HepG2 (cell line): Measurements from ENCODE around the gene CYP2U1. TPM values are rescaled to one million over a fixed set of nuclear protein-coding genes. Genes with fewer than 3 reads are reported as not detected.
A peak's percentile ranks its signal among the peaks of the same experiment; 100 is the strongest.

Experiments used
- AGO1 ChIP-seq: fragments of 200-400 bp; formaldehyde crosslinking; IDR thresholded peaks from 2 replicates; pipeline ENCODE4 v1.6.1; 2017; ENCODE audit warnings: mild to moderate bottlenecking, low read depth, low read length, moderate library complexity; ENCODE audit not compliant: poor library complexity, severe bottlenecking
- ASH2L ChIP-seq: fragments of 300-600, 200-600 bp; sonication (generic); IDR thresholded peaks from 2 replicates; pipeline ENCODE4 v1.7.0; 2017; ENCODE audit warnings: low read depth, mild to moderate bottlenecking, moderate library complexity, mixed read lengths, low read length; ENCODE audit not compliant: insufficient read length
- BCL3 ChIP-seq: sonication (generic); formaldehyde crosslinking; IDR thresholded peaks from 2 replicates; pipeline ENCODE4 v1.5.1; 2020; ENCODE audit warnings: mild to moderate bottlenecking, missing genetic modification reagents, moderate library complexity
- DMTF1 ChIP-seq: sonication (generic); formaldehyde crosslinking; IDR thresholded peaks from 2 replicates; pipeline ENCODE4 v1.4.0; 2020; ENCODE audit warnings: mild to moderate bottlenecking, missing genetic modification reagents
- GABPB1 ChIP-seq: IDR thresholded peaks from 2 replicates; pipeline ENCODE4 v1.6.1; 2016; ENCODE audit warnings: mild to moderate bottlenecking, missing genetic modification reagents, moderate library complexity, missing compliant biosample characterization
- MEIS1 ChIP-seq: sonication (generic); formaldehyde crosslinking; IDR thresholded peaks from 2 replicates; pipeline ENCODE4 v1.9.0; 2021; ENCODE audit warnings: mild to moderate bottlenecking, missing genetic modification reagents, moderate library complexity, borderline replicate concordance
- NR1H2 ChIP-seq: sonication (generic); formaldehyde crosslinking; IDR thresholded peaks from 2 replicates; pipeline ENCODE4 v1.8.1; 2022; ENCODE audit warnings: low read depth, missing genetic modification reagents, borderline replicate concordance
- ONECUT2 ChIP-seq: sonication (generic); formaldehyde crosslinking; IDR thresholded peaks from 2 replicates; pipeline ENCODE4 v1.4.0; 2020; ENCODE audit warnings: missing genetic modification reagents
- RARA ChIP-seq: IDR thresholded peaks from 2 replicates; pipeline ENCODE4 v1.6.1; 2016; ENCODE audit warnings: missing genetic modification reagents, missing compliant biosample characterization
- RERE ChIP-seq: IDR thresholded peaks from 2 replicates; pipeline ENCODE4 v1.6.1; 2016; ENCODE audit warnings: low read depth, missing genetic modification reagents, missing compliant biosample characterization
- SETDB1 ChIP-seq: sonication (generic); formaldehyde crosslinking; IDR thresholded peaks from 2 replicates; pipeline ENCODE4 v1.5.1; 2020; ENCODE audit warnings: missing genetic modification reagents, mild to moderate bottlenecking, borderline replicate concordance
- SNAI1 ChIP-seq: sonication (generic); formaldehyde crosslinking; IDR thresholded peaks from 2 replicates; pipeline ENCODE4 v1.5.0; 2020; ENCODE audit warnings: mild to moderate bottlenecking, missing genetic modification reagents, borderline replicate concordance
- ZBTB7B ChIP-seq: sonication (generic); formaldehyde crosslinking; IDR thresholded peaks from 2 replicates; pipeline ENCODE4 v1.4.0; 2020; ENCODE audit warnings: missing genetic modification reagents
- ZNF160 ChIP-seq: sonication (generic); formaldehyde crosslinking; IDR thresholded peaks from 2 replicates; pipeline ENCODE4 v1.8.0; 2022; ENCODE audit warnings: mild to moderate bottlenecking, inconsistent platforms, missing genetic modification reagents
- ZNF260 ChIP-seq: sonication (generic); formaldehyde crosslinking; IDR thresholded peaks from 2 replicates; pipeline ENCODE4 v1.4.0; 2020; ENCODE audit warnings: missing genetic modification reagents, low read depth, mild to moderate bottlenecking, borderline replicate concordance
- ZNF264 ChIP-seq: sonication (generic); formaldehyde crosslinking; IDR thresholded peaks from 2 replicates; pipeline ENCODE4 v1.4.0; 2020; ENCODE audit warnings: missing genetic modification reagents
- ZNF598 ChIP-seq: sonication (generic); formaldehyde crosslinking; IDR thresholded peaks from 2 replicates; pipeline ENCODE4 v1.5.1; 2020; ENCODE audit warnings: mild to moderate bottlenecking, missing genetic modification reagents, borderline replicate concordance
- ZNF703 ChIP-seq: sonication (generic); formaldehyde crosslinking; IDR thresholded peaks from 2 replicates; pipeline ENCODE4 v1.5.1; 2020; ENCODE audit warnings: missing genetic modification reagents, mild to moderate bottlenecking, moderate library complexity, borderline replicate concordance
- ZNF782 ChIP-seq: sonication (generic); formaldehyde crosslinking; IDR thresholded peaks from 2 replicates; pipeline ENCODE4 v1.4.0; 2020; ENCODE audit warnings: missing genetic modification reagents, mild to moderate bottlenecking, borderline replicate concordance
- polyA plus RNA-seq, 8 experiments: library from polyadenylated mRNA; depleted of rRNA in 3 of 8; stranded (reverse) in 7 of 8; unstranded in 1 of 8; fragments of >200 nt; fragmentation: Illumina TruSeq in 4 of 8; extraction: Trizol in 4 of 8; gene quantifications; 2 replicates each; pipeline versions ENCODE4 v1.2.1 to v1.2.3, GENCODE V29; 2011 to 2016; ENCODE audit warnings: low read depth in 4 of 8, missing spikeins in 1 of 8, mixed read lengths in 1 of 8; ENCODE audit not compliant: insufficient read depth in 1 of 8
- total RNA-seq, 5 experiments: library from RNA; depleted of rRNA; stranded (reverse); fragments of >200 nt; fragmentation: Illumina TruSeq; extraction: Trizol; gene quantifications; 2 replicates each; pipeline ENCODE4 v1.2.3, GENCODE V29; 2016; ENCODE audit warnings: low read depth in 1 of 5

The CYP2U1 gene
- total and polyA plus RNA-seq, 2 of the 13 experiments (the other 11 are each of a cell fraction or from before 2014, with no cell fraction given), result 1.4 to 3.4 TPM

- peak; percentile 71; the same call in 1 of the 2 replicates for TF ChIP-seq BCL3 (CRISPR knock-in tag)
- peak; percentile 88 for TF ChIP-seq ZNF160 (CRISPR knock-in tag)
- peak; percentile 55 for TF ChIP-seq ASH2L
- TF ChIP-seq SETDB1 (CRISPR knock-in tag), result no peak
- TF ChIP-seq DMTF1 (CRISPR knock-in tag), result no peak
- no peak for TF ChIP-seq AGO1
- TF ChIP-seq MEIS1 (CRISPR knock-in tag), result 0 out of 2 replicates have a peak, but pooled peaks have one; percentile 58
- 0 out of 2 replicates have a peak, but pooled peaks have one; percentile 25 for TF ChIP-seq ZNF264
- TF ChIP-seq ZNF598 (CRISPR knock-in tag), result peak; percentile 95
- no peak for TF ChIP-seq RARA
- peak; percentile 96 for TF ChIP-seq NR1H2 (CRISPR knock-in tag)
- TF ChIP-seq GABPB1 (CRISPR knock-in tag), result peak; percentile 71; the same call in 1 of the 2 replicates
- 0 out of 2 replicates have a peak, but pooled peaks have one; percentile 49 for TF ChIP-seq ZNF260 (CRISPR knock-in tag)
- TF ChIP-seq ZNF782, result no peak; the same call in 1 of the 2 replicates
- peak; percentile 57; the same call in 1 of the 2 replicates for TF ChIP-seq ZBTB7B (CRISPR knock-in tag)
- no peak for TF ChIP-seq ONECUT2 (CRISPR knock-in tag)
- peak; percentile 60; the same call in 1 of the 2 replicates for TF ChIP-seq ZNF703 (CRISPR knock-in tag)
- TF ChIP-seq SNAI1 (CRISPR knock-in tag), result 0 out of 2 replicates have a peak, but pooled peaks have one; percentile 10
- no peak for TF ChIP-seq RERE
Measured at GRCh38 chr4:107989537-107990386, 58.4 kb downstream of the CYP2U1 start, which contains the start of gene HADH (continued).
